Stimulated activated CD8-positive, alpha-beta memory T cell treated with anti-CD3 and anti-CD28 coated beads, Interleukin-15, amount 100 ng/mL, for 1 hour (primary cell): ENCODE data around the gene PCDH8.

Experiments
- DNase-seq: peaks from one replicate; pipeline ENCODE4 v3.0.0-alpha.2; 2020; ENCODE audit warnings: low read depth

PCDH8 gene

GRCh38 chr13:52851137-52851962 is 2.9 kb upstream of the PCDH8 start:
- DNase-seq, result no peak

GRCh38 chr13:52850396-52851136 is 2.1 kb upstream of the PCDH8 start:
- no peak for DNase-seq

- no peak for DNase-seq
Measured at GRCh38 chr13:52850072-52850395, 1.6 kb upstream of the PCDH8 start.

GRCh38 chr13:52849291-52850071 is 1.0 kb upstream of the PCDH8 start:
- no peak for DNase-seq

GRCh38 chr13:52847682-52848432 is 583 bp downstream of the PCDH8 start:
- no peak for DNase-seq

GRCh38 chr13:52847322-52847681 is 1.1 kb downstream of the PCDH8 start:
- no peak for DNase-seq

- no peak for DNase-seq
Measured at GRCh38 chr13:52846567-52847321, 1.7 kb downstream of the PCDH8 start.

GRCh38 chr13:52845766-52846566 is 2.5 kb downstream of the PCDH8 start:
- DNase-seq, result no peak

GRCh38 chr13:52845334-52845761 is 3.1 kb downstream of the PCDH8 start:
- DNase-seq, result no peak

GRCh38 chr13:52844836-52845235 is 3.6 kb downstream of the PCDH8 start:
- DNase-seq, result no peak

GRCh38 chr13:52842441-52842840 is 6.0 kb downstream of the PCDH8 start:
- no peak for DNase-seq

GRCh38 chr13:52840066-52840465 is 8.4 kb downstream of the PCDH8 start:
- DNase-seq, result no peak

- DNase-seq, result no peak
Measured at GRCh38 chr13:52838433-52839107, 9.9 kb downstream of the PCDH8 start.

- DNase-seq, result no peak
Measured at GRCh38 chr13:52837850-52838249, 10.6 kb downstream of the PCDH8 start.

- no peak for DNase-seq
Measured at GRCh38 chr13:52835071-52835839, 13.2 kb downstream of the PCDH8 start.

GRCh38 chr13:52833296-52833875 is 15.1 kb downstream of the PCDH8 start:
- no peak for DNase-seq

- no peak for DNase-seq
Measured at GRCh38 chr13:52832313-52832712, 16.1 kb downstream of the PCDH8 start.

- no peak for DNase-seq
Measured at GRCh38 chr13:52830946-52831345, 17.5 kb downstream of the PCDH8 start.

- no peak for DNase-seq
Measured at GRCh38 chr13:52827839-52828238, 20.6 kb downstream of the PCDH8 start.
